Tibial nerve (tissue), 4 donors: ENCODE results near the gene NRDE2.

Source experiments
- CTCF ChIP-seq, 5 experiments: fragments of 200-600 bp in 3 of 5; fragments of 450-650 bp in 2 of 5; sonication (generic) in 3 of 5; IDR thresholded peaks; one replicate each; pipeline ENCODE4 v1.5.1; 2016 to 2019; ENCODE audit warnings: antibody characterized with exemption in 5 of 5, mild to moderate bottlenecking in 3 of 5, moderate library complexity in 2 of 5
- EP300 ChIP-seq, 2 donors: sonication (generic); formaldehyde crosslinking; IDR thresholded peaks; one replicate each; pipeline ENCODE4 v1.6.1; 2017; ENCODE audit warnings: antibody characterized with exemption in 2 of 2, mild to moderate bottlenecking in 1 of 2
- POLR2A ChIP-seq, 2 donors: fragments of 450-650 bp; IDR thresholded peaks; one replicate each; pipeline ENCODE4 v1.6.1; 2017; ENCODE audit warnings: antibody characterized with exemption in 2 of 2, mild to moderate bottlenecking in 2 of 2, moderate library complexity in 2 of 2

- TF ChIP-seq CTCF (IDR thresholded peaks at IDR 0.05) = no peak
- no peak for TF ChIP-seq POLR2A (IDR thresholded peaks at IDR 0.05)
- TF ChIP-seq EP300 (IDR thresholded peaks at IDR 0.05) = no peak
Observed at GRCh38 chr14:90356925-90357324, 25.2 kb upstream of the NRDE2 start.
